Nephron (organoid): ENCODE results near the gene ZEB1.

Experiments
- H3K27ac Mint-ChIP-seq, 3 experiments: 2 replicates each; pipeline ENCODE4 v1.8.0; 2020; ENCODE audit warnings: mixed read lengths in 3 of 3, mild to moderate bottlenecking in 2 of 3, moderate library complexity in 1 of 3
- H3K27me3 Mint-ChIP-seq: 2 replicates; pipeline ENCODE4 v1.8.0; 2021; ENCODE audit warnings: low read depth, mild to moderate bottlenecking, moderate library complexity, mixed read lengths
- H3K36me3 Mint-ChIP-seq: 2 replicates; pipeline ENCODE4 v1.8.0; 2020; ENCODE audit warnings: low read depth, mixed read lengths
- H3K4me1 Mint-ChIP-seq: 2 replicates; pipeline ENCODE4 v1.8.0; 2020; ENCODE audit warnings: mixed read lengths
- H3K4me3 Mint-ChIP-seq, 3 experiments: 2 replicates each; pipeline ENCODE4 v1.8.0; 2020; ENCODE audit warnings: mild to moderate bottlenecking in 3 of 3, mixed read lengths in 3 of 3, moderate library complexity in 2 of 3
- H3K9me3 Mint-ChIP-seq: 2 replicates; pipeline ENCODE4 v1.8.0; 2020; ENCODE audit warnings: mixed read lengths
- TF ChIP-seq, protein P1 (sequence below), 3 experiments: fragments of 200-600 bp; sonication (generic); IDR thresholded peaks; one replicate each; pipeline ENCODE4 v1.5.0; 2021; ENCODE audit warnings: antibody characterized with exemption in 3 of 3; ENCODE audit not compliant: unreplicated experiment in 3 of 3

ZEB1 gene

DNA sequence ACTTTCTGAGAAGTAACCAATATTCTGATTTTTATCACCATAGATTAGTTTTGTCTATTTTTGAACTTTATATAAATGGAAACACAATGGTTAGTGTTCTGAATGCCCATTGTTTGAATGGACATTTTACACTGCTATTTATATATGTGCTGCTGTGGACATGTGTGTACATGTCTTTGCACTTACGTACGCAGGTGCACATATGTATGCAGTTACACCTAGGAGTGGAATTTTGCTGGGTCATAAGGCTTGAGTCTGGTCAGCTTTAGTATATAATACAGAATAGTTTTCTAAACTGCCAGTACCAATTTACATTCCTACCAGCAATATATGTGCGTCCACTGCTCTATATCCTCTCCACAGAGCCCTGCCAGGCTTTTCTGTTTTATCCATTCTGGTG lies 24.5 kb upstream of the ZEB1 start:
- H3K9me3 Mint-ChIP-seq: no peaks in the 10 kb centered on the region
- no peak overlapping the region for H3K4me3 Mint-ChIP-seq
- no peak overlapping the region for H3K27ac Mint-ChIP-seq
- no peaks in the 10 kb centered on the region for H3K27me3 Mint-ChIP-seq
- no peaks in the 10 kb centered on the region for H3K4me1 Mint-ChIP-seq
- TF ChIP-seq, protein P1, sequence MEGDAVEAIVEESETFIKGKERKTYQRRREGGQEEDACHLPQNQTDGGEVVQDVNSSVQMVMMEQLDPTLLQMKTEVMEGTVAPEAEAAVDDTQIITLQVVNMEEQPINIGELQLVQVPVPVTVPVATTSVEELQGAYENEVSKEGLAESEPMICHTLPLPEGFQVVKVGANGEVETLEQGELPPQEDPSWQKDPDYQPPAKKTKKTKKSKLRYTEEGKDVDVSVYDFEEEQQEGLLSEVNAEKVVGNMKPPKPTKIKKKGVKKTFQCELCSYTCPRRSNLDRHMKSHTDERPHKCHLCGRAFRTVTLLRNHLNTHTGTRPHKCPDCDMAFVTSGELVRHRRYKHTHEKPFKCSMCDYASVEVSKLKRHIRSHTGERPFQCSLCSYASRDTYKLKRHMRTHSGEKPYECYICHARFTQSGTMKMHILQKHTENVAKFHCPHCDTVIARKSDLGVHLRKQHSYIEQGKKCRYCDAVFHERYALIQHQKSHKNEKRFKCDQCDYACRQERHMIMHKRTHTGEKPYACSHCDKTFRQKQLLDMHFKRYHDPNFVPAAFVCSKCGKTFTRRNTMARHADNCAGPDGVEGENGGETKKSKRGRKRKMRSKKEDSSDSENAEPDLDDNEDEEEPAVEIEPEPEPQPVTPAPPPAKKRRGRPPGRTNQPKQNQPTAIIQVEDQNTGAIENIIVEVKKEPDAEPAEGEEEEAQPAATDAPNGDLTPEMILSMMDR (IDR thresholded peaks at IDR 0.05; ENCODE audit: unreplicated experiment in 3 of 3): no peak
- H3K36me3 Mint-ChIP-seq: no peaks in the 10 kb centered on the region

DNA sequence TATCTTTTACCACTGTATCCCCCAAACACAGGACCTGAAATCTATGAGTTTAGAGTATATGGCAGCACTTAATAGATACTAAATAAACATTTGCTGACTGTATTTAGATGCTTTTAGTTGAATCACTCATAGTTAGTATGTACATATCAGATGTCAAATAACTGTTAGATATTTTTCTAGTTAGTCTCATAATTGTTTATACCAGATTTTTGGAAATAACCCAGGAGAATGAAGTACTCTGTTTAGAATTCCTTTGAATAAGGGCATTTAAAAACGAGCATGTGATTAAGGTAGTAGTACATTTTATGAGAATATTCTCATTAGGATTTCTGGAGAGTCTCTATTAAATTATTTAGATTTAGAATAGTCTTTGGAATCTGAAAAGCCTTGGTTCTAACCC lies 22.3 kb upstream of the ZEB1 start:
- Mint-ChIP-seq H3K9me3 (no peaks in the 10 kb centered on the region), H3K27ac (no peak overlapping the region), H3K4me1 (no peaks in the 10 kb centered on the region), H3K27me3 (no peaks in the 10 kb centered on the region), H3K36me3 (no peaks in the 10 kb centered on the region), H3K4me3 (no peak overlapping the region)
- TF ChIP-seq, protein P1 (IDR thresholded peaks at IDR 0.05; ENCODE audit: unreplicated experiment in 3 of 3): no peak

DNA sequence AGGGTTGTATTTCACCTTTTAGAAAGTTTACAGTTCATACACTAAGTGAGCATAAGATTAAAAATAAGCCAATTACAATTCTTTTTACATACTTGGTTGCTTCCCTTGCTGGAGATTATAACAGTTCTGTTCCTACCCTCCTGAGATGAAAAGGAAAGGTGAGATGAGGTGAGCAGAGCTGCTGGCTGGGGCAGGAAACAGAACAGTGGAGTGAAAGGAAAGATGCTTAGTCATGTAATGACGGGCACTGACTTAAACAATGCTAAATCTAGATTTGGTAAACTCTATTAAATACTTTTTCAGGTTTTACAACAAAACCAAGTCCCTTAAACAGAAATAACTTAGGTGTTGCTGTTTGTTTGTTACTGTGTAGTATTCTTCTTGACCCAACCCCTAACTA lies 19.9 kb upstream of the ZEB1 start:
- no peaks in the 10 kb centered on the region for H3K4me1 Mint-ChIP-seq
- H3K9me3 Mint-ChIP-seq: no peaks in the 10 kb centered on the region
- no peak overlapping the region for H3K4me3 Mint-ChIP-seq
- no peaks in the 10 kb centered on the region for H3K36me3 Mint-ChIP-seq
- TF ChIP-seq, protein P1 (IDR thresholded peaks at IDR 0.05; ENCODE audit: unreplicated experiment in 3 of 3): no peak
- H3K27me3 Mint-ChIP-seq: no peaks in the 10 kb centered on the region
- H3K27ac Mint-ChIP-seq: no peak overlapping the region

DNA sequence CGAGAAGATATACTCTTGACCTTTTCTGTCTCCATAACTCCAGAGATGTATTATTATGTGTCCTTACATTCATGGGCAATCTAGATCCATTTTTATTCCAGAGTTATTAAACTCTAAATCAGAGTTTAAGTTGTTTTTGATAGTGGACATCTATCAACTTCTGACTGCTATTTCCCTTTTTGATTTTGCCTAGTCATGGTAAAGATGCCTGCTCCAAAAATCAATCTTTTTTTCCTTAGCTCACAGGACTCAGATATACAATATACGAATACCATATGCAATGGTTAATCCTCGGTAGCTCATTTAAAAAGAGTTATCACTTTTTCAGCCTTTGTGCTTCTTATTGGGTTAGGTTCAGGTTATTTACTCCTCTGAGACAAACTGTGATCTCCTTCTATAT lies 15.8 kb upstream of the ZEB1 start:
- no peaks in the 10 kb centered on the region for H3K27me3 Mint-ChIP-seq
- no peaks in the 10 kb centered on the region for H3K9me3 Mint-ChIP-seq
- no peak overlapping the region for H3K4me3 Mint-ChIP-seq
- H3K4me1 Mint-ChIP-seq: no peaks in the 10 kb centered on the region
- no peak overlapping the region for H3K27ac Mint-ChIP-seq
- H3K36me3 Mint-ChIP-seq: no peaks in the 10 kb centered on the region
- TF ChIP-seq, protein P1 (IDR thresholded peaks at IDR 0.05; ENCODE audit: unreplicated experiment in 3 of 3): no peak

DNA sequence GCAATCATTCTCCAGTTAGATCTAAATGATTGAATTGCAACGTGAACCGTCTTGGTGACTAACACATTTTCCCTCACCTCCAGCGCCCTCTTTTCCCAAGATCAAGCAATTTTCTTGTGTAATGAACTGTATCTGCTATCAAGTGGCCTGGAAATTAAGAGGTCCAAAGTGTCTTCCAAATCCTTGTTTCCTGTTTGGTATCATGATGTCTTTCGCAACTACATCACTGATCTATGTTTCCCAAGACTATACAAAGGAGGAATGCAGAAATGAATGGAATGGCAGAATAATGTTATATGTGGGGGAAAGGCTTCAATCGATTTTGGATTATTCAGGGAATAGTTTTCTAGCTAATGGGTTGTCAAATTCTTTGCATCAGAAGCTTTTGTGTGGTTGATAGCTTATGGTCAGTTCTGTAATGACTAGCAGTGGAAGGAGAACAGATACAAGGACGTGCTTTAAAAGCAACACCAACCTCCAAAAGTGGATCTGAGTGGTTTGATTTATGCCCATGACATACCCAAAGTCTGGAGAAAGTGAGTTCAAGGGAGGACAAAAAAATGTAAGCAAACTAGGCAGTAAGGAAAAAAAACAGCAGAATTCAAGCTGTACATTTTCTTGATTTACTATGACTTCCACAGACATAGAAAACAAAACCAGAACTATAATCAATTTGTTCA lies 14.6 kb upstream of the ZEB1 start:
- Mint-ChIP-seq H3K36me3 (no peaks in the 10 kb centered on the region), H3K27me3 (no peaks in the 10 kb centered on the region), H3K4me1 (no peaks in the 10 kb centered on the region), H3K9me3 (no peaks in the 10 kb centered on the region), H3K4me3 (no peak overlapping the region), H3K27ac (no peak overlapping the region)
- TF ChIP-seq, protein P1 (IDR thresholded peaks at IDR 0.05; ENCODE audit: unreplicated experiment in 3 of 3): no peak

DNA sequence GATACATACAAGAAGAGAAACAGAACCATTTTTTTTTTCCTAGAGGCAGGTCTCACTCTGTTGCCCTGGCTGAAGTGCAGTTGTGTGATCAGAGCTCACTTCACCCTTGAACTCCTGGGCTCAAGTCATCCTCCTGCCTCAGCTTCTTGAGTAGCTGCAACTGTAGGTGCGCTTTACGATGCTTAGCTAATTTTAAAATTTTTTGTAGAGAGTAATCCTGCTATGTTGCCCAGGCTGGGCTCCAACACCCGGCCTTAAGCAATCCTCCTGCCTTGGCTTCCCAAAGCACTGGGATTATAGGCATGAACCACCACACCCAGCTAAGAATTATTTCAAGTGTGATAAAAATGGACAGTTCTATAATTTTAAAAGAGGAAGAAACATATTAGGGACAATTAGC lies 5.6 kb upstream of the ZEB1 start:
- Mint-ChIP-seq H3K4me3 (no peak overlapping the region), H3K27me3 (no peaks in the 10 kb centered on the region), H3K4me1 (peaks cover 38% of the 10 kb centered on the region), H3K27ac (no peak overlapping the region), H3K9me3 (no peaks in the 10 kb centered on the region), H3K36me3 (no peaks in the 10 kb centered on the region)
- TF ChIP-seq, protein P1 (IDR thresholded peaks at IDR 0.05; ENCODE audit: unreplicated experiment in 3 of 3): no peak
